ENCODE measurements around the gene ARHGAP10. TPM values are rescaled to one million over a fixed set of nuclear protein-coding genes. Genes with fewer than 3 reads are reported as not detected.

Gene ARHGAP10
- total RNA-seq, 2 experiments from 2014 or later: 5.8 to 6.1 TPM

- no peak for DNase-seq
- Mint-ChIP-seq H3K36me3 (peaks cover 13% of the 10 kb centered on the region), H3K4me1 (peaks cover 4% of the 10 kb centered on the region), H3K4me3 (no peak overlapping the region), H3K9me3 (peaks cover 2% of the 10 kb centered on the region), H3K27me3 (no peaks in the 10 kb centered on the region), H3K27ac (no peak overlapping the region)
Observed at GRCh38 chr4:148095346-148095923, 363.5 kb downstream of the ARHGAP10 start.

DNA sequence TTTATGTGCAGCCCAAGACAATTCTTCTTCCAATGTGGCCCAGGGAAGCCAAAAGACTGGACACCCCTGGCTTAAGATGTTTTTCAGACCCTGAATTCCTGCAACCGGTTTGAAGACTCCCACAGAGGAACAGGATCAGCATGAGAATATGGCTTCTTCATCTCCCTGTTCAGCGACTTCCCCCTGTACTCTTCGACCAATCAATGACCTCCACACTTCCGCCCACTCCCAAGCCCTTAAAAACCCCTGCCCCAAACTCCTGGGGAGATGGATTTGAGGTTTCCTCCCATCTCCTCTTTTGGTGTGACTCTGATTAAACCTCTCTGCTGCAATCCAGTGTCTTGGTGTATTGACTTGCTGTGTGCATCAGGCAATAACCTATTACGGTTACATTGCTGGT is 365.9 kb downstream of the ARHGAP10 start:
- H3K27me3 Mint-ChIP-seq: no peaks in the 10 kb centered on the region
- DNase-seq: no peak
- peaks cover 13% of the 10 kb centered on the region for H3K4me1 Mint-ChIP-seq
- peaks cover 2% of the 10 kb centered on the region for H3K9me3 Mint-ChIP-seq
- no peak overlapping the region for H3K27ac Mint-ChIP-seq
- peaks cover 19% of the 10 kb centered on the region for H3K36me3 Mint-ChIP-seq
- H3K4me3 Mint-ChIP-seq: no peak overlapping the region

DNA sequence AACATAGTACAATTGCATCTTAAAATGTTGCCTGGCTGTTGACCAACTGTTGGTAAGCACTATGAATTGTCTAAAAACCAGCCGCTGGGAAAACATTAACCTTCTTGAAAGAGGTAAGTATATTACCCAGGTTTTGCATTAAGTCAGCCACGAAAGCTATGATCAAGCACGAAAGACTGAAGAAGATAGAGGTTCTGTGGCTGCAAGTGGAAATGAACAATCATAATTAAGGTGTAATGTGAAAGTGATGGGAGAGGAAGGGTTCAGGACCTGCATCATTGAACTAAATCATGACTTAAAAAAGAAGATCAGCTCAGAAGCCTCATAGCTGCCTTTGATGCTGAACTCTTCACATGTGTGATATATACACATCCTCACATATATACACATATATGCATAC is 369.3 kb downstream of the ARHGAP10 start:
- Mint-ChIP-seq H3K4me3 (no peak overlapping the region), H3K36me3 (peaks cover 28% of the 10 kb centered on the region), H3K9me3 (peaks cover 2% of the 10 kb centered on the region), H3K27me3 (no peaks in the 10 kb centered on the region), H3K27ac (no peak overlapping the region), H3K4me1 (peaks cover 28% of the 10 kb centered on the region)
- DNase-seq: no peak

GRCh38 chr4:148101790-148102189 is 369.9 kb downstream of the ARHGAP10 start:
- H3K4me3 Mint-ChIP-seq: no peak overlapping the region
- peaks cover 3% of the 10 kb centered on the region for H3K9me3 Mint-ChIP-seq

DNA sequence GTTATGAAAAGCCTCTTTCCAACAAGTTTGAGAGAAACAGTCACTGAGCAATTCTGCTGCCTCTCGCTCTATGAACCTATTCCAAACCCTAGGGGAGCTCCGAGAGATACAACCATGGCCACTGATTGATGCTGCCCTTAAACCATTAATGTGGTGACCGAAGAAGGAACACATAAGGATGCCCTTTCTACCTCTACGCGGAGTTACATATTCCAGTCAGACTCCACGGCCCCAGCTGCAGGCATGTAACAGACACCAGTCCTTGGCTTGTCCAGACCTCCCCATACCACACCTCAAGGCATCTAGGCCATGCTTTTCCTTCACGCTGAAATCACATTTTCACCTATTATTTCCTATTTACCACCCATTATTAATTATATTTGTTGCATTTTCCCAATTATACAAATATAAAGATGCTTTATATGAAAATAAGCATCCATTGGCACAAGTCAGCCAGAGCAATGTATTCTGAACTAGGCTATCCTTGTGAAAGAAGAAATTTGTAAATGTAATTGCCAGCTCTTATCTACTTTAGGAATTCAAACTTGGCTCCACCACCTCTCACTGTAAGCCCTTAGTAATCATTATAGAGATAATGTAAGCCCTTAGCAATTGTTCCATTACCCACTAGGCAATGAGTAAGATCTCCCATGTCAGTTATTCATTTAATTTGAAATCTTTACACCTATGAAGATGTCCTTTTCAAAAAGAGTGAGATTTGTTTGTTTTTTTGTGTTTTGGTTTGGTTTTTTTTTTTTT is 371.9 kb downstream of the ARHGAP10 start:
- no peak for DNase-seq
- Mint-ChIP-seq H3K27me3 (no peaks in the 10 kb centered on the region), H3K9me3 (peaks cover 3% of the 10 kb centered on the region), H3K4me1 (peaks cover 33% of the 10 kb centered on the region), H3K36me3 (peaks cover 46% of the 10 kb centered on the region), H3K4me3 (no peak overlapping the region), H3K27ac (no peak overlapping the region)

More at GRCh38 chr4:148101790-148102189, 369.9 kb downstream of the ARHGAP10 start:
- no peaks in the 10 kb centered on the region for H3K27me3 Mint-ChIP-seq
- H3K4me1 Mint-ChIP-seq: peaks cover 31% of the 10 kb centered on the region
- DNase-seq: no peak
- H3K27ac Mint-ChIP-seq: no peak overlapping the region
- H3K36me3 Mint-ChIP-seq: peaks cover 34% of the 10 kb centered on the region

DNA sequence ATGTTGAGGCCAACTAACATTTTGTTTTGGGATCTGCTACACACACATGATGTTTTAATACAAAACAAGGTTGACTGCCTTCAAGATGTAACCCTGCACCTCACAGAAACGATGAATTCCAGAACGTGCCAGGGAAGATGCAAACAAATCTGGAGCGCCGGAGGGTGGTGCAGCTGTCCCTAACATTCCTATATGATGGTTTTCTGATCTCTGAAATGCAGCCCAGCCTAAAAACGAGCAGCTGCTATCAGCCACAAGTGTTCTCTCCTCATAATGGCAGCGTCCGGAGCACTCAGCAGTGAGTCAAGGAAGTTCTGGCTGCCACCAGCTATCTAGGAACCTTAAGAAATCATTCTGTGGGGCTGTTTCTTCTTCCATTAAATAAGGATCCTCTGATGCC is 376.9 kb downstream of the ARHGAP10 start:
- no peaks in the 10 kb centered on the region for H3K27me3 Mint-ChIP-seq
- H3K27ac Mint-ChIP-seq: no peak overlapping the region
- peaks cover 49% of the 10 kb centered on the region for H3K4me1 Mint-ChIP-seq
- no peak overlapping the region for H3K4me3 Mint-ChIP-seq
- H3K9me3 Mint-ChIP-seq: peaks cover 3% of the 10 kb centered on the region
- no peak for DNase-seq
- H3K36me3 Mint-ChIP-seq: peaks cover 52% of the 10 kb centered on the region

- Mint-ChIP-seq H3K36me3 (peaks cover 54% of the 10 kb centered on the region), H3K27ac (no peak overlapping the region), H3K9me3 (peaks cover 3% of the 10 kb centered on the region), H3K4me1 (peaks cover 49% of the 10 kb centered on the region), H3K4me3 (no peak overlapping the region), H3K27me3 (no peaks in the 10 kb centered on the region)
- no peak for DNase-seq
Observed at GRCh38 chr4:148109216-148109615, 377.3 kb downstream of the ARHGAP10 start.

- Mint-ChIP-seq H3K4me1 (peaks cover 44% of the 10 kb centered on the region), H3K27ac (no peak overlapping the region), H3K9me3 (peaks cover 3% of the 10 kb centered on the region), H3K36me3 (peaks cover 52% of the 10 kb centered on the region), H3K4me3 (no peak overlapping the region), H3K27me3 (no peaks in the 10 kb centered on the region)
- no peak for DNase-seq
Observed at GRCh38 chr4:148110169-148110568, 378.3 kb downstream of the ARHGAP10 start.

GRCh38 chr4:148112231-148112982 is 380.5 kb downstream of the ARHGAP10 start:
- DNase-seq: no peak
- Mint-ChIP-seq H3K9me3 (no peaks in the 10 kb centered on the region), H3K27ac (peak overlapping the region; percentile 67), H3K4me3 (no peak overlapping the region), H3K27me3 (no peaks in the 10 kb centered on the region), H3K4me1 (peaks cover 38% of the 10 kb centered on the region), H3K36me3 (peaks cover 32% of the 10 kb centered on the region)

GRCh38 chr4:148114436-148114835 is 382.5 kb downstream of the ARHGAP10 start:
- no peaks in the 10 kb centered on the region for H3K27me3 Mint-ChIP-seq
- H3K4me3 Mint-ChIP-seq: no peak overlapping the region
- H3K36me3 Mint-ChIP-seq: peaks cover 33% of the 10 kb centered on the region
- H3K27ac Mint-ChIP-seq: no peak overlapping the region
- H3K9me3 Mint-ChIP-seq: no peaks in the 10 kb centered on the region
- DNase-seq: no peak
- peaks cover 37% of the 10 kb centered on the region for H3K4me1 Mint-ChIP-seq

- Mint-ChIP-seq H3K27ac (no peak overlapping the region), H3K9me3 (no peaks in the 10 kb centered on the region), H3K4me3 (no peak overlapping the region), H3K4me1 (peaks cover 29% of the 10 kb centered on the region), H3K27me3 (no peaks in the 10 kb centered on the region), H3K36me3 (peaks cover 31% of the 10 kb centered on the region)
- DNase-seq: no peak
Observed at GRCh38 chr4:148116264-148116663, 384.4 kb downstream of the ARHGAP10 start.

DNA sequence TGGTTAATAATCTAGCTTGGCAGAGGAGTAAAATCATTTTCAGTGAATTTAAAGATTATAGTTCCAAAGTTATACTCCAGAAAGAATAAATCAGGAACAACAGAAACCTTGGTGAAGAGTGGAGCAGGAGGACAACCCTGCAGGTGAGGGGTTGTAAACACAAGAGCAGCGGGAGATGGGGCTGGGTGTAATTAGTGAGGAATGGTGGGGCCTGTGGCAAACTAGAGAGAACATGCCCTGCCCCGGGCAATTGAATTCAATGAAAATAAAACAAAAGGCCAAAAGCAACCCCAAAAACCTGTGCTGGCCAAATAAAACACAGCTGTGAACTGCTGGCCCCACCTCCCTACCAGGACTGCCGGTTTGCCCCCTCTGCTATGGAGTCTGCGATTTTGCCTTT is 385.1 kb downstream of the ARHGAP10 start:
- H3K27ac Mint-ChIP-seq: no peak overlapping the region
- peaks cover 22% of the 10 kb centered on the region for H3K4me1 Mint-ChIP-seq
- no peak for DNase-seq
- H3K9me3 Mint-ChIP-seq: no peaks in the 10 kb centered on the region
- H3K27me3 Mint-ChIP-seq: no peaks in the 10 kb centered on the region
- H3K36me3 Mint-ChIP-seq: peaks cover 31% of the 10 kb centered on the region
- no peak overlapping the region for H3K4me3 Mint-ChIP-seq

DNA sequence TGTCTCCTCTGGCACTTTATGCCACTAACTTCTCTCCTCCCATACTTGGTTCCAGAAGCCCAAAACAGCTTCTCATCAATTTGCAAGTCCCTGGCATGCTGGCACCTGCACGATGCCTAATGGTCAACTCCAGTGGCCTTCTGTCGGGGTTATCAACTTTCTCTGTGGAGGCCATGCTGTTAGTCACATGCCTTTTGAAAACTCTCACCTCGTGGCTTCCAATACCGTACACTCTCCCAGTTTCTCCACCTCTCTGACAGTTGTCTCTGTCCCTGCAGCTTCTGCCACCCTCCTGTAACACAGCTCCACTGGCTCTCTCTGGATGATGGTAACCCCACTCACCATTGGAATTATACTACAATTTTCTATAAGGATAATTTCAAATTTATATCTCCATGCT is 386.3 kb downstream of the ARHGAP10 start:
- H3K4me1 Mint-ChIP-seq: peaks cover 14% of the 10 kb centered on the region

DNA sequence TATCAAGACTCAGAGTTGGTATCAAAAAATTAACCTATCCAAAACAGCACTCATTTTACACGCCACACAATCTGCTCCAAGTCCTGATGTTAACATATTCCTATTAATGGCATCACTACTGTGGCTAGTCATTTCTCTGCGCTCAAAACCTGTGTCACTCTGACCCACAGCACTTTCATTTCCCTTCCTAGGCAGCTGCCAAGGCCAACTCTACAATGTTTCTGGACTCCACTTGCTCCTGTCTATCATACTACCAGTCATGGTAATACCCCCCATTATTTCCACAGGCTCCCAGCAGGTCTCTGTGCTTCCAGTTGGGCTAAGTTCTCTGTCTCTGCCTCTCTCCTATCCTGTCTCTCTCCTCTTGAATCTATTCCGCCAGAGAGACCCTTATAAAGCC is 386.7 kb downstream of the ARHGAP10 start:
- H3K27ac Mint-ChIP-seq: no peak overlapping the region
- H3K36me3 Mint-ChIP-seq: peaks cover 42% of the 10 kb centered on the region

More for the DNA sequence above, 386.3 kb downstream of the ARHGAP10 start:
- DNase-seq: no peak
- Mint-ChIP-seq H3K9me3 (peaks cover 4% of the 10 kb centered on the region), H3K36me3 (peaks cover 39% of the 10 kb centered on the region), H3K27me3 (no peaks in the 10 kb centered on the region), H3K4me3 (no peak overlapping the region), H3K27ac (no peak overlapping the region)

GRCh38 chr4:148120216-148120615 is 388.3 kb downstream of the ARHGAP10 start:
- peaks cover 47% of the 10 kb centered on the region for H3K36me3 Mint-ChIP-seq

More for the DNA sequence above, 386.7 kb downstream of the ARHGAP10 start:
- Mint-ChIP-seq H3K4me1 (peaks cover 14% of the 10 kb centered on the region), H3K27me3 (no peaks in the 10 kb centered on the region), H3K9me3 (peaks cover 8% of the 10 kb centered on the region), H3K4me3 (no peak overlapping the region)
- no peak for DNase-seq

More at GRCh38 chr4:148120216-148120615, 388.3 kb downstream of the ARHGAP10 start:
- Mint-ChIP-seq H3K27ac (no peak overlapping the region), H3K4me1 (peaks cover 10% of the 10 kb centered on the region), H3K9me3 (peaks cover 16% of the 10 kb centered on the region), H3K27me3 (no peaks in the 10 kb centered on the region), H3K4me3 (no peak overlapping the region)
- no peak for DNase-seq

Data from activated naive CD8-positive, alpha-beta T cell treated with anti-CD3 and anti-CD28 coated beads for 36 hours (primary cell).